Left forelimb (tissue), 1 donor: ENCODE results near the gene JDP2.

Experiments
- DNase-seq: peaks from one replicate; pipeline ENCODE4 v3.0.0-alpha.2; 2018; ENCODE audit warnings: low spot score

Gene JDP2

DNA sequence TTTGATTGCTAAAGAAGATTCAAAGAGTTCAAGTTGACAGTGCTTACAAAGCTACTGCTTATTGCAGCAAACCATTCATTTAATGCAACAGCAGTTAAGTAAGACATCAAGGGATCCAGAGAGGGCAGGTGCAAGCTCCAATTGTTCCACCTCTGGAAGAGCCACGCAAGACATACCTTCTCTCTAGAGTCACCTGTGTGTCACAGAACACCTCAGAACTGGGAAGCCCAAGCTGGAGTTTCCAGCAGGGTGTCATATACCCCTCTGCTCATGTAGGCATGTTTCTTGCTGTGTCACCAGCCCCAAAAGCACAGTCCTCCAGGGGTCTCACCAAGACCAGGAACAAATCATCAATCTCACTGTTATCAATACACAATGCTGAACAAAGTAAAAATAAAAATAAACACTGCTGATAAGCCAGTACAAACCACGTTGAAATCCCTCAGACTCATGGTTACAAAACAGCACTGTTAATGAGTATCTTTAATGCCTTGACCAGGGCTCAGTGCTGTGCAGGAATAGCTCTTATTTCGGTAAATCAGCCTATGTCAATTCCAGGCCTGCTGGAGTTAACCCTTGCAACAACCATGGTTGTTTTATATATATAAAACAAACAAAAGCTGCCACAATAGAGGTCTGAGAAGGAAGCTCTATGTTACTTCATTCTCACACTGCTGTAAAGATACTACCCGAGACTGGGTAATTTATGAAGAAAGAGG is 57.0 kb downstream of the JDP2 start:
- no peak for DNase-seq

- no peak for DNase-seq
Measured at GRCh38 chr14:75486318-75486717, 58.5 kb downstream of the JDP2 start.

DNA sequence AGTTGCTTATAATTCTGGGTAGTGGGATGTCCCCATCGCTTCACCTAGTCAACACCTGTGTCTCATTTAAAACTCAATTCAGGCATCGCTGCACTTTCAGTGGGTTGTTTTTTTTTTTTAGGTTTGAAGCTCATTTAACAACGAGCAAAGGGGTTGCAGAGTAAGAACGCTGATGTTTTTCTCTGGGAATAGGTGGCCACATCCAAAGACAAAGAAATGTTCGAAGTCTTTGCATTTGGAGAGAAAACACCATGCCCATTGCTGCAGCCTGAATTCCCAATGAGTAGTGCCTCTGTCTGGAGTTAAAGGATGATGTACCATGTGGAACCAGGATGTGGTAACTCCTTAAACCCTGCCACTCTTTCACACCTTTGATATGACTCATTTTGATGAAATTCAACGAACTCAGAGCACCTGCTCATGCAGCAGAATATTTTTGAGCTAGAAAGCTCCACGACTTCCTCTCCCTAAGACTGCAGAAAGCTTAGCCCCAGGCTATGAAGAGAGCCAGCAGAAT is 59.4 kb downstream of the JDP2 start:
- DNase-seq: no peak

DNA sequence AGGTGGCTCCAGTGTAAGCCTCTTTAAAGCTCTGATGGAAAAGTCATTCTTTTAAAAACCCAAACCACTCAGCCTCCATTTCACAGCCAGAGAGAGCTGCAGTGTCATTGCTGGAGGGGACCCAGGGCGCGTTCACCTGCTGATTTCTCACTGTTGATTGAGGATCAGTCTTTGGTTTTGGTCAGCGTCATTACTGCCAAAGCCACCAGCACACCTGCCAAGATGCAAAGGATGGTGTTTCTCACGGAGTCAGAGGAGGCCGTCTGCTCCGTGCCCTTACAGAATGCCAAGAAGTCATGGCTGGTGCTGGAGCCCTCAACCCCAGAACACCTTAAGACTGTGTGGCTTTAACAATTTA is 61.6 kb downstream of the JDP2 start:
- DNase-seq: no peak

- no peak for DNase-seq
Measured at GRCh38 chr14:75491376-75491978, 63.7 kb downstream of the JDP2 start.

- no peak for DNase-seq
Measured at GRCh38 chr14:75492832-75493591, 65.2 kb downstream of the JDP2 start.

- no peak for DNase-seq
Measured at GRCh38 chr14:75493592-75494087, 65.8 kb downstream of the JDP2 start.

DNA sequence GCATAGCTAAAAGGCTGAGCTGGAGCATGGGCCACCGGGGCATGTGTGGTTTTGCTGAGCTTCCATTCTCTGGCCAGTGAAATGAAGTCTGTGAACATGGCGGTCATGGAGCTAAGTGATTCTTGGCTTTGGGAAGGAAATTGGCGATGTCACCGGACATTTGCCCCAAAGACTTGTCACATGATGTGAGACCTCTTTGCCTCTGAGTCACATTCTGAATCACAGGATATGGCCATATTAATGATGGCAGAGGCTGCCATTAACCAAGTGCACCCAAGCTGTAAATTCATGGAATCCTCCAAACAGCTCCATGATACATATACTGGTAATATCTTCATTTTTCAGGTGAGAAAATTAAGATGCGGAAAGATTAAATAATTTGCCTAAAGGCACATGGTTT is 67.1 kb downstream of the JDP2 start:
- DNase-seq: no peak

GRCh38 chr14:75495399-75495798 is 67.6 kb downstream of the JDP2 start:
- no peak for DNase-seq

DNA sequence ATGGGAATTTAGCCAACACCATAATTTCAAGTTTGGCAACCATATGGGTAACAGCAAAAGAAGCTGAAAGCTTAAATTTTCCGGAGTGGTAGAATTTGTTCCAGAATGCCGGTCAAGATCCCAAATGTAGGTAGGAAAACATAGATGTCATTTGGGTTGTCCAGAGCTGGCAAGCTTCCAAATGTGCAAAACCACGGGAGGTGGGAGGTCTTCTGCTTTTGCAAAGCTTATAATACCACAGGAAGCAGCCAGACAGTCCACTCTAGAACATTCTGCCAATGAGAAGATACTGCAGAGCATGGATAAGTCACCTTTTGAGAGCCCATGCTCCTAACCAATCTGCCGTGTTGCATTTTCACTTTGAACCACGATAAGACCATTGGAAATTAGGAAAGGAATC is 68.1 kb downstream of the JDP2 start:
- DNase-seq: no peak

- DNase-seq: no peak
Measured at GRCh38 chr14:75496755-75497154, 68.9 kb downstream of the JDP2 start.

DNA sequence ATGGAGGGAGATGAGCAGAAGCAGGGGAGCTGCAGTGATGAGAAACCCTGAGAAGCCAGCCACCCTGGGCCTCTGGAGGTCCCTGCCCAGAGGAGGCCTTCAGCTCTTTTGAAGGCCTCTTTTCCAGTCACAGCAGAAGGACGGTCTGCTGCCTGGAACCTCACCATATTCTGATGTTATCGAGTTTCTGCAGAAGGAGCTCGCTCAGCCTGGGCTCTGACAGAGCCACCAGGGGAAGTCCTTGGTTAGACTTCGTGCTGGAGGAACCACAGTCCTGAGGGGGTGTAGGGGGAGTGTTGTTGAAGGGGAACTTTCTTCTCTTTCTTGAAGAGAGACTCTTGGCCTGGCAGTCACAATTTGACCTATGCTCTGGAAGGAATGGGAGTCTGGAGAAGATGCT is 69.4 kb downstream of the JDP2 start:
- DNase-seq: no peak

GRCh38 chr14:75497701-75498100 is 69.9 kb downstream of the JDP2 start:
- DNase-seq: no peak

- DNase-seq: no peak
Measured at GRCh38 chr14:75499084-75499875, 71.5 kb downstream of the JDP2 start.

DNA sequence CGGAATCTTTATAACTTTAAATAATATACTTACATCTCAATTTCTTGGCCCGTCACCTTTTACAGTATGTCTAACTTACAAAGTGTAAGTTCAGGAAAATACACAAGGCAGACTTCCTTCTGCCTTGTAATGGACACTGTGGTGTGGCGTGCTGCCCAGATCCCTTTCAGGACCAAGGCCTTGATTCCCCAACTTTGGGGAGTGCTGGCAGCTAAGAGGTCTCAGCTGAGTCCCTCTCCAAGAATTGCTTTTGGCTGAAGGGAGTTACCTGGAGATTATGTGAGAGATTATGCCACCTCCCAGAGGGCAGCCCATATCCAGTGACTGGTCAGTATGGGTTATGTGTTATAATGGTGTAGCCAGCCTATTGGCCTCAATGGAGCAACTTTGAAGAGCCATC is 73.3 kb downstream of the JDP2 start:
- DNase-seq: no peak

DNA sequence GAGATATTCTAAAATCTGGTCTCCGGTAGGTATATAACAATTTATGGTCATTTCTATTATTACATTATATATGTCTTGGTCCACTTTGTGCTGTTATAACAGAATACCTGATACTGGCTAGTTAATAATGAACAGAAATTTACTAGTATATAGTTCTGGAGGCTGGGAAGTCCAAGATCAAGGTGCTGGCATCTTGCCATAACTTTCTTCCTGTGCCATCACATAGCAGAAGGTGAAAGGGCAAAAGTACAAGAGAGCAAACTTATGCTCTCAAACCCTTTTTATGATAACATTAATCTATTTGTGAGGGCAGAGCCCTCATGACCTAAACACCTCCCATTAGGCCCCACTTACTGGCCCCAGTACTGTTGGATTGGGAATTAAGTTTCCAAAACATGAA is 76.6 kb downstream of the JDP2 start:
- DNase-seq: no peak

DNA sequence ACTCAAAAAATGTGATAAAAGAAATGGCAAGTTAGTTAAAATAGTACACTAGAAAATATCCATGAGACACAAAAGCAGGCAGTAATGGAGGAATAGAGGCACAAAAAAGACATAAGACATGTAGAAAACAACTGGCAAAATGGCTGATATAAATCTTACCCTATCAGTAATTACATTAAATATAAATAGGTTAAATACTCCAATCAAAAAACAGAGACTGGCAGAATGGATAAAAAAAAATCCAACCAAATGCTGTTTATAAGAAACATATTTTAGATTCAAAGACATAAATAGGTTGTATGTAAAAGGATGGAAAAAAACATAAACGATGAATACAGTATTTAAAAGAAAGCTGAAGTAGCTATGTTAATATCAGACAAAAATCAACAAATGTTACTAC is 79.1 kb downstream of the JDP2 start:
- no peak for DNase-seq

DNA sequence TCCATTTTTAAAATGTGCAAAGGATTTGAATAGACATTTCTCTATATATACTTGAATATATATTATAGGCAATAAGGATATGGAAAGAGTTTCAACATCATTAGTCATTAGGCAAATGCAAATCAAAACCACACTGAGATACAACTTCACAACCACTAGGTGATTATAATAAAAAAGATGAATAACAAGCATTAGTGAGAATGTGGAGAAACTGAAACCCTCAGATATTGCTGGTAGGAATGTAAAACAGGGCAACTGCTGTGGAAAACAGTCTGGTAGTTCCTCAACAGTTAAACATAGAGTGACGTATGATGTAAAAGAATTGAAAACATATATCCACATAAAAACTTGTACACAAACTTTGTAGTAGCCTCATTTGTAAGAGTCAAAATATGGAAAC is 82.7 kb downstream of the JDP2 start:
- no peak for DNase-seq

- no peak for DNase-seq
Measured at GRCh38 chr14:75511201-75511600, 83.4 kb downstream of the JDP2 start.

DNA sequence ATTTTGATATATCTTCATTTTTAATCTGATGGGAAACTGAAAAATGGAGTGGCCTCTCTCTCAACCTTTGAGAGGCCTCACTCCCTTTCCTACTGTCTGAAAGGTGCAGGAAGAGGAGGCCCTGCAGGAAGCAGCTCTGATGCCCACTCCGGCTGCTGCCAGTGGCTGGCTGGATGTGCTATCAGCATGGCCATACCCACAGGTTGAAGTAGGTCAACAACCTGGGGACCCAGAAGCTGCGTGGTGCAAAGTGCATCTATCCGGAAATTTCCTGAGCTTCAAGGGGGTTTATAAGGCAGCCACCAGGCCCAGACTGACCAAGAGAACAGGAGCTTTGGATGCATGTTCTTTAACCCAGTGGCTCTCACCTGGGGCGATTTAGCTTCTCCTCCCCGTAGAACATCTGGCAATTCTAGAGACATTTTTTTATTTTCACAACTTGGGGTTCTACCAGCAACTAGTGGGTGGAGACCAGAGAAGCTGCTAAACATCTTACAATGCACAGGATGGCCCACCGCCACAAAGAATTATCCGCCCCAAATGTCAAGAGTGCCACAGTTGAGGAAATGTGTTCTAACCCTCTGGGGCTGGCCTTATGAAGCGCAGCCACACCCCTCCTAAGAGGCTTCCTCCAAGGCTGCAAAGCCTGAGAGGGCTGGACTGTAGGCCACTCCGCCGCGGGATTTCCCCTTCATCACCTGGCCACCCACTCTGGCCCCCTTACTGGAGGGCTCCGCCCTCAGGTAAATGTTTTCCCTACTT is 86.3 kb downstream of the JDP2 start:
- no peak for DNase-seq
